Measurements from ENCODE around the gene NEBL. TPM values are rescaled to one million over a fixed set of nuclear protein-coding genes. Genes with fewer than 3 reads are reported as not detected.
"Not testable (repeated sequence)": the region's sequence is repeated elsewhere in the genome, so short reads cannot be mapped to it uniquely, and the experiment has no call there.

The NEBL gene
- 0.17 and 0.42 TPM in 2 replicates for total RNA-seq (2014; rRNA removed; shearing (Covaris generic))
- 0.21 and 0.26 TPM in 2 replicates for polyA plus RNA-seq (2015; cell fraction: cytosol; rRNA removed)
- polyA plus RNA-seq (2015; cell fraction: nucleus; rRNA removed), result 0.60 and 0.82 TPM in 2 replicates

- no peak for DNase-seq (ENCODE audit: low read depth)
These were observed at the start of gene NEBL for GRCh38 chr10:20897146-20897825. TSS of gene NEBL (minus strand) at chr10:20897311. CDS start at chr10:20897205, 106 bp downstream.

DNA sequence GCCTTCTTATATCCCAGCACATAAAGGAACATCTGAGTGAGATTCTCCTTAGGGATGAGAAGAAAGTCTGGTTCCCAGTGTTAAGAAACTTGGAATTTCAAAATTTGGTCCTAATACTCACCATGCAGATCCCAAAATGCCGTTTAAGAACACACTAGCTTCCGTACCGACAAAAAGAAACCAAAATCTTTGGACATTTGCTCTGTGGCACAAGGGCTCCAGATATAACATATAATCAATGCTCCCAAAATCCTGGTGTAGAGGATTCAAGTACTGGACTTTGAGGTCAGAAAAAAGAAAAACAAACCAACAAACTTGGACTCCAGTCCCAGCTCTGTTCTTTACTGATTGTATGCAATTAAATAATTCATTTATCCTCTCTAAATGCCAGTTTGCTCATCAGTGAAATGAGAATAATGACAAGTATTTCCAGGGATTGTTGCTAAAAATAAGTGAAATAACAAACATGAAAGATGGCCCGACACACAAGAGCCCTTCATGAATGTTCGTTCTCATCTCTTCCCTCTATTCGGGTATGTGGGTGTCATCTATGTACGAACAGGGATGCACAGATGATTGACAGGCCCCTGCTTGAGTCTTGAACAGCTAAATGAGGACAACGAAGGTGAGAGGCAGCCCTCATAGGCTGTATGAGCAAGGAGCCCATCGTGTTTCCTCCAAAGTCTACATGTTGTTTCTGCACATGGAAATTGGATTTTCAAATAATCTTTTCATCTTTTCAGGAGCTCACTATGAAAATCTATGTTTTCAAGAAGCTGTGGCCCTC lies 48.6 kb upstream of the NEBL start:
- DNase-seq (ENCODE audit: low read depth), result no peak

DNA sequence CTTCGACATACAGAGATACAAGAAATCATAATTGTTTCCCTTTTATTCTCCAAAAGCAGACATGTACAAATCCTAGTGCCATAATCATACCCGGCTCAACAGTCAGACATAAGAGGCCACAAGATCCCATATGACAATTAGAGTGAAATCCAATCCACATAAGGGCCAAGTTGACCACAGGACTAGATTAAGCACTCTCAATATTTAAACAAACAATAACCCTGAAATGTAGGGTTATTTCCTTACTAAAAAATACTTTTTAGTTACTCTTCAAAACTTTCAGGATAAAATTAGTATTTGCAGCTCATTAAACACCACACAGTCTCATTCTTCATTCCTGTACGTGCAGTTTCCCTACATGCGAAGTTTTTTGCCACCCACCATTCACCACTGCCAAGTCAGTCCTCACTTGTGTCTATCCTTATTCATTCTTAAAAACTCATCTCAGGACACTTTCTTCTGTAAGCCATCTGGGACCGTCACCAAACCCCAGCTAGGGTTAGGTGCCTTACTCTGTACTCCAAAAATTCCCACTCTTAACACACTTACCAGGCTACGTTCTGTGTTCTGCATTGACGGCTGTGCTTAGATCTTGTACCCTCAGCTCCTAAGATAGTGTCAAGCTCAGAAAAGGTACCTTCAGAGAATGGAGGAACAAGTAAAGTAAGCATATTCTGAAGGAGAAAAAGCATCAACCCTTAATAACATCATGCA lies 47.8 kb upstream of the NEBL start:
- no peak for DNase-seq (ENCODE audit: low read depth)

DNA sequence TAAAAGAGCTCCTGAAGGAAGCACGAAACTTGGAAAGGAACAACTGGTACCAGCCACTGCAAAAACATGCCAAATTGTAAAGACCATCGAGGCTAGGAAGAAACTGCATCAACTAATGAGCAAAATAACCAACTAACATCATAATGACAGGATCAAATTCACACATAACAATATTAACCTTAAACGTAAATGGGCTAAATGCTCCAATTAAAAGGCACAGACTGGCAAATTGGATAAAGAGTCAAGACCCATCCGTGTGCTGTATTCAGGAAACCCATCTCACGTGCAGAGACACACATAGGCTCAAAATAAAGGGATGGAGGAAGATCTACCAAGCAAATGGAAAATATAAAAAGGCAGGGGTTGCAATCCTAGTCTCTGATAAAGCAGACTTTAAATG lies 42.3 kb upstream of the NEBL start:
- not testable (repeated sequence) for DNase-seq (ENCODE audit: low read depth)

GRCh38 chr10:20936396-20936795 lies 39.3 kb upstream of the NEBL start:
- DNase-seq (ENCODE audit: low read depth), result no peak

DNA sequence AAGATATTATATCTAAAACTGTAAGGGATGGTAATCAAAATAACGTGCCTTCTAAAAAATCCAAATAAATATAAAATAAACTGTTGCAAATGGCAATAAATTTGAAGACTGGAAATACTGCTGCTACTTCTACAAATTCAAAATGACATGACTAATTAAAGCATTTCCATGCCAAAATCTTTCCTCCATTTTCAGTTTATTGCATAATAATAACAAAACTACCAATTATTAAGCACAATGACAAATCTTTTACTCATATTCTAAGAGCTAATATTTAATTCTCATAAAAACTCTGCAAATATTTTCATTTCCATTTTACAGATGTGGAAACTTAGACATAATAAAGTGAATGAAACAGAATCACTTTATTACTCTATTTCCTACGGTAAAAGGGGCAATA lies 38.8 kb upstream of the NEBL start:
- no peak for DNase-seq (ENCODE audit: low read depth)

DNA sequence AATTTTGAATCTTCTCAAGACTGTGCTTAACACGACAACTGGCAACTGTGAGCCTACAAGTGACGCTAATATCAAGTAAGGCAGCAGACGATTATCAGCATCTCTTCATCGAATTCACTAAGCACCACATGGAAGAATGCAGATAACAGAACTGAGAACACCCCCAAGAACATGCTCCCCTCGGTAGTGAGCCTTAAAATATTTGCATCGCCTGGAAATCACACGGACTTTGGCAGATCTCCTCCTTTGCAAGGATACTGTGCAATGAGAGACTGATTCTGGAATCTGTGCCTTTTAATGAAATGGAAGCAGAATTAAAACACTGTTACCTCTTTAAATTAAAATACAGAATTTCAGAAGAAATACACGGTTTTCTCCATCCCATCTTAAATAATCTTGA lies 38.2 kb upstream of the NEBL start:
- DNase-seq (ENCODE audit: low read depth), result no peak

GRCh38 chr10:20933705-20934104 lies 36.6 kb upstream of the NEBL start:
- no peak for DNase-seq (ENCODE audit: low read depth)

DNA sequence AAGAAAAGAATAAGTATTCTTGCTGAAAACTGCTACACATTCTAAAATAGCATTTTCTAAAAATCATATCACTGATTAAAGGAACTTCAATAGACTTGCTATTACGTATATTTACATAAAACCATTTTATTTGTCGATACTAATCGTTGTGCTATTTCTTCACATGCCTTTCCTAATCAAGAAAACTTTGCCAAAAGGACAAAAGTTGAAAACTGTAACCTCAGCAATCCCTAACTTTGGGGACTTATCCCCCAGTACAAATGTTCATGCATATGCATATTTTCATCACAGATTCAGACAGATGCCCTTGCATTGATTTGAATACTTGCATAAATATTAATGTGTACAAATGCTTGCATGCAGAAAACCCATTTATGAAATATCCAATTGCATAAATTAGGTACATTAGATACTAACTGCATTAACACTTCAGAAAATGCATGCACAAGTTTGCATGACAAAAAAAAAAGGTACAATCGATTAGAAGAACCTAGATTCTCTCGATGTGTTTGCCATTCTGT lies 35.6 kb upstream of the NEBL start:
- DNase-seq (ENCODE audit: low read depth), result no peak

DNA sequence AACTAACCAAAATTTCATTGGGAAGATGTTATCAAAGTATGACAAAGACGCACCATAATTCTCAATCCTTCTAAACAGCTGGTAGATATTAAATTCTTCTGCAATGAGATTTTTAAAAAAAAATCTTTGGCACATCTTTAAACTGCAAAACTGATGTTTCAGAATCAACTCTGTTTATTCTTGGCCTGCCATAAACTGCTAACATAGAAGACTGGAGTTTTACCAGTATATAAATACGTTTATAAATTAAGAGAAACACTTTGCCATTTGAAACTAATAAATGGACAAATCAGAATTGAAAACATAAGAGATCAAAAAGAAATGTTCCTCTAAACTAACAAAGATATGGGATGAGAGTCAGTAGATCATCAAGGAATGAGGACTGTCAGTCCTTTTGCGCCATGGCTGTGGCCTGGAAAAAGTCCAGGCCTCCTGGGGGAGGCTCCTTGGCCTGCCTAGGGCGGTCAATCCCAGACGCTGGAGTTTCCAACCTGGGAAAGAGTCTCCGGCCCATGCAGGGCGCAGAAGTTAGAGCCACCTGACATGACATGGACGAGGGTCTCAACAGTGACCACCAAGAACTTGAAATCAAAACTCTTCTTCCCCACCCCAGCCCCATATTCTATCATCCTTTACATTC lies 34.2 kb upstream of the NEBL start:
- DNase-seq (ENCODE audit: low read depth), result no peak

DNA sequence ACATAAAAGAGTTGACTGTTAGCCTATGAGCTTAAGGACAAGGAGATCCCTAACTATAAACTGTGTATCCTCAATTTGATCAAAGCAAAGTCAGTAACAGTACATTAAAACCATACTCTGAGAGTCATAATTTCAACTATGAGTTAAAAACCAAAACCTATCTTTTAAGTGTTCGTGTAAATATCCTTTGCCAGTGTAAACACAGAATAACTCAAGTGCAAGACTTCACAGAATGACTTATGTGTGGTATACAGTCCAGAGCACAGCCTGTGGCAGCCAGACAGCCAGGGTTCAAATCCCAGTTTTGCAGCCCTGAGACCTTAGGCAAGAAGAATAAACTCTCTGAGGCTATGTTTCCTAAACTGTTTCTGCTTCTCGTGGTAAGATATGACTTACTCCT lies 30.3 kb upstream of the NEBL start:
- DNase-seq (ENCODE audit: low read depth), result no peak

- no peak for DNase-seq (ENCODE audit: low read depth)
These were observed 25.3 kb upstream of the NEBL start for GRCh38 chr10:20922451-20922850.

DNA sequence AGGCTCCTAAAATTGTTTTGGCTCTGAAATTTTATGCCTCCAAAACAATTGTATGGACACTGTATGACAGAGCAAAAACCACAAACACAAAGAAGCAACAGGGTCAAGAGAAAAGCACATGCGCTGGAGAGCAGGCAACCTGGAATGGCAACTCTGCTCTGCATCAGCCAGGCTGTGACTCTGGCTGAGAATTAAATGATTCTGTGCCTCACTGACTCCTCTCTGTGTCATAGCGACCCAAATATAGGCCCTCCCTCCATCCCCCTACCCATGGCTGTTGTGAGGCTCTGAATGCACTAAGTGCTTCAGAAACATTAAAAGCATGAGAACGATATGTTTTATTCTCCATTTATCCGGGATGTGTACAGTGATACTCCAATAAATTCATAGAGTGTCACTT lies 24.9 kb upstream of the NEBL start:
- no peak for DNase-seq (ENCODE audit: low read depth)

GRCh38 chr10:20920061-20920460 lies 22.9 kb upstream of the NEBL start:
- DNase-seq (ENCODE audit: low read depth), result no peak

GRCh38 chr10:20919481-20919880 lies 22.4 kb upstream of the NEBL start:
- DNase-seq (ENCODE audit: low read depth), result no peak

DNA sequence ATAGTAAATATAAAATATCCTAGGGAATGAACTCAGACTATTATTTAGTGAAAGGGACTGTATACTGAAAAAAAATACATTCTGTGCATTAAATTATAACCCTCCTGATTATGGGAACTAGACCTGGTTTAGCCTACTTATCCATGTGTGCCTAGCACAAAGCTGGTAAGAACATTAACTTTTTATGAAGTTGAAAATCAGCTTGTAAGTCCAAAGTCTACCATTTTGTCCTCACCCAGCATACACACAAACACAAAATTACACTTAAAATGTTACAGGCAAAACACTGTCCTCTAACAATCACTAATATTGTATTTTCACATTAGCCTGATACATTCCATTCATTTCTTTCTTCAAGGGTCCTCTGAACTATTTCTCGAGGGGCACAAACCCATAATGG lies 19.9 kb upstream of the NEBL start:
- DNase-seq (ENCODE audit: low read depth), result no peak

DNA sequence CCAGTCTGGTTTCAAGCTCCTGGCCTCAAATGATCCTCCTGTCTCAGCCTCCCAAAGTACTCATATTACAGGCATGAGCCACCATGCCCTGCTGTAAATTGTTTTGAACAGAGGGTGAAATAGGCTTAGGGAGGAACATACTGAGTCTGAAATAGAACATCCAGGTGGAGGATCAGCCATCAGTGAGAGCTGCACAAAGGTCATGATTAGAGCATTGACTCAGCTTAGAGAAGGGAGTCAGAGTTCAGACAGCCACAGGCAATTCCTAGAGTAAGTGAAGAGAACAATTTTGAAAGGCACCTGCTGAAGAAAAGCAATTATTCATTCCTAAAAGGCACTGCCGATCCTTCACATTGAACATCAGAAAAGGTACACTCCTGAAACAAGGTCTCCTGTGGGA lies 15.9 kb upstream of the NEBL start:
- DNase-seq (ENCODE audit: low read depth), result no peak

GRCh38 chr10:20911626-20912025 lies 14.5 kb upstream of the NEBL start:
- no peak for DNase-seq (ENCODE audit: low read depth)

DNA sequence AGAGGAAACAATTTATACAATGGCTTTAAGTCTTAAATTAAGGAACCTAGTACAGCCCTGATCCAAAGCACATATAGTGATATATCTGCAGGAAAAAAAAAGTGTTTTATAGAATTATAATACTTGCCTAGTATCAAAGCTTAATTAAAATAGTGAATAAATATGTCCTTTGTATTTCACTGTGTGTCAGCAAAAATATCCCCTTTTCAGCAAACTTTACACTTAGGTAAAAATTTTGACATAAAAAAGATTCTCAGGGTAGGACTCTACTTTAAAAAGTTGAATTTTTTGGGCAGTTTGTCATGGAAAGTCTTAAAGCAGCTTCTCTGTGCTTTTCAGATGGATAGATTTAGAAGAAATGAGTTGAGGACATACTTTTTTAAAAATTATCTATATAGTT lies 12.7 kb upstream of the NEBL start:
- no peak for DNase-seq (ENCODE audit: low read depth)

GRCh38 chr10:20908391-20908790 lies 11.3 kb upstream of the NEBL start:
- DNase-seq (ENCODE audit: low read depth), result no peak

GRCh38 chr10:20903635-20904390 lies 6.7 kb upstream of the NEBL start:
- DNase-seq (ENCODE audit: low read depth), result no peak
